K562 (cell line): ENCODE measurements around the gene PRTFDC1.
"Not testable (repeated sequence)": the region's sequence is repeated elsewhere in the genome, so short reads cannot be mapped to it uniquely, and the experiment has no call there.

Experiments used
- BCLAF1 ChIP-seq, 2 experiments: fragments of 450-650 bp in 1 of 2; IDR thresholded peaks; 2 replicates each; pipeline ENCODE4 v1.6.1; 2011 to 2017; ENCODE audit warnings: low read depth in 2 of 2, antibody characterized with exemption in 1 of 2, borderline replicate concordance in 1 of 2, low read length in 1 of 2, mild to moderate bottlenecking in 1 of 2, mixed read lengths in 1 of 2; ENCODE audit not compliant: control insufficient read depth in 1 of 2
- BHLHE40 ChIP-seq: IDR thresholded peaks from 2 replicates; pipeline ENCODE4 v1.6.1; 2011; ENCODE audit warnings: low read length, improper control_type of control experiment
- BRF1 ChIP-seq: IDR thresholded peaks from 3 replicates; pipeline ENCODE4 v1.6.1; 2011; ENCODE audit warnings: borderline replicate concordance, mild to moderate bottlenecking; ENCODE audit not compliant: insufficient read length; ENCODE audit errors: extremely low read depth
- CTCF ChIP-seq, 3 experiments: IDR thresholded peaks in 2 of 3; conservative IDR thresholded peaks in 1 of 3; 2 replicates each; pipeline ENCODE4 v1.5.1; 2011 to 2012; ENCODE audit warnings: low read length in 3 of 3, mild to moderate bottlenecking in 3 of 3, control low read depth in 2 of 3, improper control_type of control experiment in 1 of 3, inconsistent platforms in 1 of 3, low read depth in 1 of 3, mixed read lengths in 1 of 3, moderate library complexity in 1 of 3; ENCODE audit not compliant: insufficient read depth in 2 of 3
- EZH2 ChIP-seq: IDR thresholded peaks from 2 replicates; pipeline ENCODE4 v1.6.1; 2012; ENCODE audit warnings: low read depth, mild to moderate bottlenecking, inconsistent platforms, low read length, borderline replicate concordance
- FOXP4 ChIP-seq: sonication (generic); formaldehyde crosslinking; IDR thresholded peaks from 2 replicates; pipeline ENCODE4 v1.8.0; 2022; ENCODE audit warnings: mild to moderate bottlenecking, missing genetic modification reagents, borderline replicate concordance
- HNRNPUL1 ChIP-seq: fragments of 200-400 bp; formaldehyde crosslinking; IDR thresholded peaks from 2 replicates; pipeline ENCODE4 v1.6.1; 2017; ENCODE audit warnings: low read length
- KDM1A ChIP-seq, 2 experiments: fragments of 450-650 bp; IDR thresholded peaks; 2 replicates each; pipeline ENCODE4 v1.6.1; 2016; ENCODE audit warnings: mild to moderate bottlenecking in 2 of 2
- SMC3 ChIP-seq: conservative IDR thresholded peaks from 2 replicates; pipeline ENCODE4 v1.6.1; 2011; ENCODE audit warnings: low read depth, low read length, improper control_type of control experiment; ENCODE audit not compliant: insufficient read depth
- STAT5B ChIP-seq: fragments of 250-450 bp; sonication (Bioruptor Pico); IDR thresholded peaks from 2 replicates; pipeline ENCODE4 v1.8.0; 2021; ENCODE audit warnings: mild to moderate bottlenecking, inconsistent platforms
- U2AF1 ChIP-seq: fragments of 200-400 bp; formaldehyde crosslinking; optimal IDR thresholded peaks from 2 replicates; pipeline ENCODE3; 2017; ENCODE audit warnings: mild to moderate bottlenecking, low read depth, low read length, moderate library complexity
- ZKSCAN8 ChIP-seq: fragments of 200-800 bp; sonication (Bioruptor generic); IDR thresholded peaks from 2 replicates; pipeline ENCODE4 v1.6.1; 2016; ENCODE audit warnings: missing genetic modification characterization, missing compliant biosample characterization
- ZNF586 ChIP-seq: fragments of 450-650 bp; formaldehyde crosslinking; conservative IDR thresholded peaks from 2 replicates; pipeline ENCODE4 v1.4.0; 2020; ENCODE audit warnings: mild to moderate bottlenecking, moderate library complexity

GRCh38 chr10:24968951-24969350 lies 16.5 kb upstream of the PRTFDC1 start:
- not testable (repeated sequence) for TF ChIP-seq FOXP4 (CRISPR knock-in tag); HNRNPUL1; BCLAF1 (IDR thresholded peaks at IDR 0.05; ENCODE audit: borderline replicate concordance in 1 of 2, control insufficient read depth in 1 of 2, low read depth in 2 of 2, low read length in 1 of 2); ZKSCAN8; U2AF1; ZNF586 (CRISPR knock-in tag); CTCF (IDR thresholded peaks at IDR 0.05 in 2 of 3, conservative IDR thresholded peaks at IDR 0.05 in 1 of 3; ENCODE audit: insufficient read depth in 2 of 3, low read depth in 1 of 3, low read length in 3 of 3); KDM1A (IDR thresholded peaks at IDR 0.05); SMC3; BHLHE40; EZH2; BRF1; STAT5B
